GM19239 (cell line): ENCODE measurements around the gene LSG1.
"Not testable (repeated sequence)": the region's sequence is repeated elsewhere in the genome, so short reads cannot be mapped to it uniquely, and the experiment has no call there.

Experiments used
- DNase-seq: peaks from one replicate; pipeline ENCODE4 v3.0.0; 2011; ENCODE audit warnings: low spot score; ENCODE audit not compliant: insufficient read length
- FAIRE-seq: peaks from 2 replicates; lab custom pipeline; 2011; peaks lifted over from hg19 to GRCh38; lab: Jason Lieb, UNC

The LSG1 gene

GRCh38 chr3:194621947-194622346 is 50.0 kb downstream of the LSG1 start:
- FAIRE-seq: no peak

GRCh38 chr3:194620196-194620595 is 51.8 kb downstream of the LSG1 start:
- no peak for FAIRE-seq
- no peak for DNase-seq

More at GRCh38 chr3:194621947-194622346, 50.0 kb downstream of the LSG1 start:
- no peak for DNase-seq

GRCh38 chr3:194619741-194620140 is 52.2 kb downstream of the LSG1 start:
- DNase-seq (no peak), FAIRE-seq (no peak)

GRCh38 chr3:194618858-194619608 is 53.0 kb downstream of the LSG1 start:
- DNase-seq: no peak
- FAIRE-seq: no peak

- DNase-seq (no peak), FAIRE-seq (no peak)
Observed at GRCh38 chr3:194617827-194618226, 54.2 kb downstream of the LSG1 start.

GRCh38 chr3:194617143-194617671 is 54.8 kb downstream of the LSG1 start:
- FAIRE-seq (no peak), DNase-seq (no peak)

GRCh38 chr3:194615226-194615625 is 56.8 kb downstream of the LSG1 start:
- no peak for FAIRE-seq

GRCh38 chr3:194612221-194612620 is 59.8 kb downstream of the LSG1 start:
- FAIRE-seq (no peak), DNase-seq (no peak)

More at GRCh38 chr3:194615226-194615625, 56.8 kb downstream of the LSG1 start:
- DNase-seq: no peak

- DNase-seq (no peak), FAIRE-seq (no peak)
Observed at GRCh38 chr3:194610689-194611088, 61.3 kb downstream of the LSG1 start.

GRCh38 chr3:194609601-194610000 is 62.4 kb downstream of the LSG1 start:
- FAIRE-seq (no peak), DNase-seq (no peak)

- FAIRE-seq: no peak
Observed at GRCh38 chr3:194608981-194609380, 63.0 kb downstream of the LSG1 start.

GRCh38 chr3:194607592-194608389 is 64.2 kb downstream of the LSG1 start:
- DNase-seq: no peak
- FAIRE-seq: no peak

More at GRCh38 chr3:194608981-194609380, 63.0 kb downstream of the LSG1 start:
- DNase-seq: no peak

GRCh38 chr3:194606941-194607340 is 65.0 kb downstream of the LSG1 start:
- FAIRE-seq (no peak), DNase-seq (no peak)

- FAIRE-seq: no peak
- no peak for DNase-seq
Observed at GRCh38 chr3:194606163-194606562, 65.8 kb downstream of the LSG1 start.

- FAIRE-seq, DNase-seq: not testable (repeated sequence)
Observed at GRCh38 chr3:194605314-194605713, 66.7 kb downstream of the LSG1 start.

- FAIRE-seq: no peak
- DNase-seq: no peak
Observed at GRCh38 chr3:194604837-194605236, 67.2 kb downstream of the LSG1 start.

- FAIRE-seq: no peak
- no peak for DNase-seq
Observed at GRCh38 chr3:194604126-194604525, 67.9 kb downstream of the LSG1 start.

GRCh38 chr3:194602669-194603171 is 69.3 kb downstream of the LSG1 start:
- DNase-seq (no peak), FAIRE-seq (no peak)

GRCh38 chr3:194598771-194599557 is 73.0 kb downstream of the LSG1 start:
- DNase-seq (no peak), FAIRE-seq (no peak)

- FAIRE-seq: no peak
Observed at GRCh38 chr3:194596906-194597305, 75.1 kb downstream of the LSG1 start.

More at GRCh38 chr3:194596906-194597305, 75.1 kb downstream of the LSG1 start:
- no peak for DNase-seq
